CD14-positive monocyte (primary cell): Measurements from ENCODE around the gene PLET1. TPM values are rescaled to one million over a fixed set of nuclear protein-coding genes. Genes with fewer than 3 reads are reported as not detected.

Experiments used
- DNase-seq, 3 donors: peaks; one replicate each; pipeline ENCODE4 v3.0.0-alpha.2; 2011 to 2022
- H2AFZ ChIP-seq: 2 replicates; pipeline ENCODE4 v1.6.0; 2012; ENCODE audit warnings: mild to moderate bottlenecking, low read depth, low read length, inconsistent platforms; ENCODE audit not compliant: insufficient read depth, poor library complexity, severe bottlenecking
- H3K27ac ChIP-seq, 2 donors: 1 replicate in 1 of 2; 2 replicates in 1 of 2; pipeline ENCODE4 v1.5.1; 2012 to 2013; ENCODE audit warnings: low read length in 2 of 2, control low read depth in 1 of 2, inconsistent platforms in 1 of 2, low read depth in 1 of 2, mild to moderate bottlenecking in 1 of 2
- H3K27me3 ChIP-seq, 2 donors: one replicate each; pipeline versions ENCODE4 v1.6.0 to v1.6.1; 2011 to 2013; ENCODE audit warnings: low read length in 2 of 2; ENCODE audit not compliant: control insufficient read depth in 2 of 2, insufficient read depth in 2 of 2
- H3K36me3 ChIP-seq, 2 donors: replicated peaks in 1 of 2; 1 replicate in 1 of 2; 2 replicates in 1 of 2; pipeline versions ENCODE4 v1.5.1 to v1.6.1; 2012 to 2013; ENCODE audit warnings: low read length in 2 of 2, control low read depth in 1 of 2, inconsistent platforms in 1 of 2, mild to moderate bottlenecking in 1 of 2; ENCODE audit not compliant: insufficient read depth in 2 of 2, control insufficient read depth in 1 of 2
- H3K4me1 ChIP-seq, 2 donors: 1 replicate in 1 of 2; 2 replicates in 1 of 2; pipeline versions ENCODE4 v1.5.1 to v1.6.1; 2012 to 2013; ENCODE audit warnings: low read length in 2 of 2, control low read depth in 1 of 2, inconsistent platforms in 1 of 2, mild to moderate bottlenecking in 1 of 2, moderate library complexity in 1 of 2; ENCODE audit not compliant: insufficient read depth in 2 of 2, control insufficient read depth in 1 of 2
- H3K4me2 ChIP-seq: replicated peaks from 2 replicates; pipeline ENCODE3; 2012; ENCODE audit warnings: low read length, moderate library complexity, mild to moderate bottlenecking; ENCODE audit not compliant: poor library complexity, severe bottlenecking; ENCODE audit errors: extremely low read depth
- H3K4me3 ChIP-seq, 3 experiments: fragments of 200-600 bp in 1 of 3; sonication (generic) in 1 of 3; replicated peaks in 1 of 3; 1 replicate in 2 of 3; 2 replicates in 1 of 3; pipeline ENCODE4 v1.5.1; 2011 to 2013; ENCODE audit warnings: low read length in 3 of 3, mild to moderate bottlenecking in 3 of 3, control low read depth in 2 of 3, low read depth in 2 of 3, inconsistent platforms in 1 of 3, moderate library complexity in 1 of 3
- H3K79me2 ChIP-seq: 2 replicates; pipeline ENCODE4 v1.6.0; 2012; ENCODE audit warnings: mild to moderate bottlenecking, control low read depth, inconsistent platforms, low read length, moderate library complexity; ENCODE audit not compliant: insufficient read depth
- H3K9ac ChIP-seq: 2 replicates; pipeline ENCODE4 v1.6.0; 2017; ENCODE audit warnings: low read length, mild to moderate bottlenecking; ENCODE audit not compliant: insufficient read depth, poor library complexity, severe bottlenecking
- H3K9me3 ChIP-seq, 2 donors: replicated peaks in 1 of 2; 1 replicate in 1 of 2; 2 replicates in 1 of 2; pipeline versions ENCODE4 v1.5.1 to v1.6.1; 2012 to 2013; ENCODE audit warnings: low read length in 2 of 2, control low read depth in 1 of 2; ENCODE audit not compliant: control insufficient read depth in 1 of 2, insufficient read depth in 1 of 2
- H4K20me1 ChIP-seq: 2 replicates; pipeline ENCODE4 v1.6.0; 2012; ENCODE audit warnings: mild to moderate bottlenecking, low read length, control low read depth, moderate library complexity; ENCODE audit not compliant: insufficient read depth
- H3K27ac Mint-ChIP-seq, 7 donors: one replicate each; pipeline ENCODE4 v1.8.0; 2020; ENCODE audit warnings: mild to moderate bottlenecking in 7 of 7, mixed read lengths in 7 of 7, moderate library complexity in 6 of 7, inconsistent platforms in 2 of 7
- H3K27me3 Mint-ChIP-seq, 3 donors: one replicate each; pipeline ENCODE4 v1.8.0; 2021 to 2022; ENCODE audit warnings: low read depth in 3 of 3, mild to moderate bottlenecking in 3 of 3, mixed read lengths in 3 of 3, moderate library complexity in 3 of 3, inconsistent platforms in 1 of 3
- H3K36me3 Mint-ChIP-seq, 2 donors: one replicate each; pipeline ENCODE4 v1.8.0; 2020; ENCODE audit warnings: mixed read lengths in 2 of 2, inconsistent platforms in 1 of 2, mild to moderate bottlenecking in 1 of 2
- H3K4me1 Mint-ChIP-seq: one replicate; pipeline ENCODE4 v1.8.0; 2020; ENCODE audit warnings: mild to moderate bottlenecking, mixed read lengths
- H3K4me3 Mint-ChIP-seq, 2 donors: one replicate each; pipeline ENCODE4 v1.8.0; 2020; ENCODE audit warnings: mild to moderate bottlenecking in 2 of 2, mixed read lengths in 2 of 2, moderate library complexity in 1 of 2
- H3K9me3 Mint-ChIP-seq, 7 donors: one replicate each; pipeline ENCODE4 v1.8.0; 2020 to 2022; ENCODE audit warnings: mixed read lengths in 7 of 7, mild to moderate bottlenecking in 6 of 7, moderate library complexity in 6 of 7, inconsistent platforms in 2 of 7
- WGBS: methylation state at CpG from one replicate; pipeline ENCODE4 v1.1.5; 2013; ENCODE audit warnings: missing lambda C conversion rate; ENCODE audit not compliant: insufficient coverage; 5-methylcytosine and 5-hydroxymethylcytosine counted together
- intact Hi-C, 2 donors: fragments of 100-400 bp; cut with micrococcal nuclease; formaldehyde crosslinking; loops; one replicate each; pipeline versions ENCODE4 v1.15.0 to v1.15.1; 2023
- polyA plus RNA-seq, 3 donors: library from polyadenylated mRNA; depleted of rRNA in 1 of 3; unstranded in 2 of 3; stranded (reverse) in 1 of 3; fragments of 300-500 nt in 2 of 3; fragments of >200 nt in 1 of 3; fragmentation: Illumina TruSeq in 2 of 3; gene quantifications; 1 replicate in 2 of 3; 2 replicates in 1 of 3; pipeline ENCODE4 v1.2.3, GENCODE V29; 2012 to 2021
- TF ChIP-seq, protein P1 (sequence below): fragments of 200-600 bp; IDR thresholded peaks from one replicate; pipeline ENCODE4 v1.8.0; 2022; ENCODE audit warnings: antibody characterized with exemption, mild to moderate bottlenecking

PLET1 gene
- polyA plus RNA-seq, 3 donors = not detected

DNA sequence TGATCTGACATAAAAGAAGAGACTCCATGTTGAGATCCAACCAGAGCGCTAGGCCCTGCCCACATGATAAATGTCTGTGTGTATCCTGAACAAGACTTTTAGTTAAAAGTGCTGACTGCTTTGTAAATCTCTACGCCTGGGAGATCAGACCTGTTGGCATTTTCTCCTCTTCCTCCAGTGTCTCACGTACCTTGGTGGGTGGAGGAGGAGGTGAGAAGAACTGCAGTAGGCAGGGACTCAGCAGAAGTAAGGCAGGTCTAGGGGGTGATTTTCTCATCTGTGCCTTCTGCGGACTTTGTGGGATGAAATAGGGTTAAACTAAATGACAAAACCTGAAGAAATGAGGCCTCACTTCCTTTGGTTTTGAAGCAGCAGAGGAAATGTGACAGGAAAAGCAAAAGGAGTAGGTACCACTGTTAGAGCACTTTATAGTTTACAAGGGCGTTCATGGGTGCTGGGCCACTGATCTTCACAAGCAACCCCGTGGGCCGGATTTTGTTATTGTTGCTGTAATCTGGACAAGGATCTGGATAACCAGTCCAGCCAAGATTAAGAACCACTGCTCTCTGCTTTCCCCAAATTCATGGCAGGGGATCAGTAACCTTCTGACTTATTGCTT, 36.7 kb upstream of the PLET1 start:
- Histone ChIP-seq H3K27me3 (no peaks in the 10 kb centered on the region), H3K36me3 (no peaks in the 10 kb centered on the region), H4K20me1 (no peaks in the 10 kb centered on the region), H3K27ac (no peak overlapping the region), H3K9me3 (no peaks in the 10 kb centered on the region), H2AFZ (no peak overlapping the region), H3K4me1 (peaks cover 10 to 17% of the 10 kb centered on the region in 2 donors), H3K4me2 (no peak overlapping the region), H3K4me3 (no peak overlapping the region), H3K9ac (no peak overlapping the region), H3K79me2 (no peaks in the 10 kb centered on the region)
- H3K9me3 Mint-ChIP-seq = peaks cover 0 to 1% (median 0%) of the 10 kb centered on the region in 7 donors
- WGBS = 67% methylated on average over 6 of the region's 7 CpGs
- H3K4me3 Mint-ChIP-seq = no peak overlapping the region
- no peak for DNase-seq
- TF ChIP-seq, protein P1, sequence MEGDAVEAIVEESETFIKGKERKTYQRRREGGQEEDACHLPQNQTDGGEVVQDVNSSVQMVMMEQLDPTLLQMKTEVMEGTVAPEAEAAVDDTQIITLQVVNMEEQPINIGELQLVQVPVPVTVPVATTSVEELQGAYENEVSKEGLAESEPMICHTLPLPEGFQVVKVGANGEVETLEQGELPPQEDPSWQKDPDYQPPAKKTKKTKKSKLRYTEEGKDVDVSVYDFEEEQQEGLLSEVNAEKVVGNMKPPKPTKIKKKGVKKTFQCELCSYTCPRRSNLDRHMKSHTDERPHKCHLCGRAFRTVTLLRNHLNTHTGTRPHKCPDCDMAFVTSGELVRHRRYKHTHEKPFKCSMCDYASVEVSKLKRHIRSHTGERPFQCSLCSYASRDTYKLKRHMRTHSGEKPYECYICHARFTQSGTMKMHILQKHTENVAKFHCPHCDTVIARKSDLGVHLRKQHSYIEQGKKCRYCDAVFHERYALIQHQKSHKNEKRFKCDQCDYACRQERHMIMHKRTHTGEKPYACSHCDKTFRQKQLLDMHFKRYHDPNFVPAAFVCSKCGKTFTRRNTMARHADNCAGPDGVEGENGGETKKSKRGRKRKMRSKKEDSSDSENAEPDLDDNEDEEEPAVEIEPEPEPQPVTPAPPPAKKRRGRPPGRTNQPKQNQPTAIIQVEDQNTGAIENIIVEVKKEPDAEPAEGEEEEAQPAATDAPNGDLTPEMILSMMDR = no peak
- peaks cover 1 to 4% (median 1%) of the 10 kb centered on the region in 3 donors for H3K27me3 Mint-ChIP-seq
- no peaks in the 10 kb centered on the region for H3K36me3 Mint-ChIP-seq
- no peak overlapping the region for H3K27ac Mint-ChIP-seq
- peaks cover 27% of the 10 kb centered on the region for H3K4me1 Mint-ChIP-seq
- intact Hi-C loops = no loop called here

DNA sequence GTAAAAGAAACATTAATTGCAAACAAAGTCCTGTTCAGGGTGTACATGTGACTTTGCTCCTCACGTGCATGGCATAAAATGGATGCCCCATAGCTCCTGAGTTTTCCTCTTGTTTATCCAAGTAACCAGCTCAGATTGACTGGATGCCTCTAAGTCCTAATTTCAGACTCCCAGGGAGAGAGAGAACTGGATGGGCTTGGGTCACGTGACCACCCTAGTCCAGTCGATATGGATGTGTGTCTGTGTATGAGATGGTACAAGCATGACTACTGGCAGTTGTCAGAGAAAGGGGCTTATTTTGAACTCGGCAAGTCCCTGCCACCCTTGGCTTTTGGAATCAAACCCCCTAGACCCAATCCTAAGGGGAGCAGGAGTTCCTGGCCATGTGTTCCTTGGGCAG, 35.4 kb upstream of the PLET1 start:
- Mint-ChIP-seq H3K27me3 (peaks cover 1 to 4% (median 1%) of the 10 kb centered on the region in 3 donors), H3K4me3 (no peak overlapping the region)
- intact Hi-C loops = no loop called here

More for the DNA sequence above, 35.4 kb upstream of the PLET1 start:
- H3K27ac Mint-ChIP-seq = no peak overlapping the region
- WGBS = no CpG with 5 or more reads among the region's 4 CpGs
- H3K27me3 ChIP-seq = no peaks in the 10 kb centered on the region
- H3K36me3 Mint-ChIP-seq = no peaks in the 10 kb centered on the region
- no peak overlapping the region for H3K27ac ChIP-seq
- no peaks in the 10 kb centered on the region for H3K79me2 ChIP-seq
- no peak overlapping the region for H3K4me2 ChIP-seq
- TF ChIP-seq, protein P1 = no peak
- H3K9me3 Mint-ChIP-seq = peaks cover 0 to 4% (median 2%) of the 10 kb centered on the region in 7 donors
- H3K4me1 Mint-ChIP-seq = peaks cover 25% of the 10 kb centered on the region
- peaks cover 7 to 14% of the 10 kb centered on the region in 2 donors for H3K4me1 ChIP-seq
- H4K20me1 ChIP-seq = no peaks in the 10 kb centered on the region
- no peak for DNase-seq
- no peaks in the 10 kb centered on the region for H3K9me3 ChIP-seq
- H3K9ac ChIP-seq = no peak overlapping the region
- no peak overlapping the region for H2AFZ ChIP-seq
- H3K4me3 ChIP-seq = no peak overlapping the region
- H3K36me3 ChIP-seq = no peaks in the 10 kb centered on the region
